Measurements from ENCODE around the gene PKMYT1. TPM values are rescaled to one million over a fixed set of nuclear protein-coding genes. Genes with fewer than 3 reads are reported as not detected.

PKMYT1 gene
- total RNA-seq, 1 donor from 2014 or later = 4.6 TPM

- Histone ChIP-seq H3K4me3 (peak overlapping the region; percentile 65), H3F3A (ENCODE audit: low read depth) (peaks cover 38% of the 10 kb centered on the region), H3K27ac (peak overlapping the region; percentile 32), H3K79me2 (ENCODE audit: low read depth) (peaks cover 16% of the 10 kb centered on the region), H3K4me2 (peak overlapping the region; percentile 78), H3K36me3 (no peaks in the 10 kb centered on the region), H3K9ac (no peak overlapping the region), H3K9me3 (ENCODE audit: low read depth) (no peaks in the 10 kb centered on the region), H3K4me1 (peaks cover 26% of the 10 kb centered on the region), H3K27me3 (peaks cover 7% of the 10 kb centered on the region), H4K20me1 (ENCODE audit: low read depth) (peaks cover 13% of the 10 kb centered on the region), H2AFZ (replicated peaks) (no peak overlapping the region)
- no peak for TF ChIP-seq EZH2 (IDR thresholded peaks at IDR 0.05)
- no peak for TF ChIP-seq CTCF (IDR thresholded peaks at IDR 0.05)
- TF ChIP-seq EZH2phosphoT487 (IDR thresholded peaks at IDR 0.05) = no peak
- Mint-ChIP-seq H3K4me1 (peaks cover 26% of the 10 kb centered on the region), H3K9me3 (no peaks in the 10 kb centered on the region), H3K27me3 (ENCODE audit: insufficient read depth, low read depth) (peaks cover 9% of the 10 kb centered on the region), H3K4me3 (peak overlapping the region; percentile 76), H3K36me3 (peaks cover 2% of the 10 kb centered on the region), H3K27ac (no peak overlapping the region)
- peak; percentile 27 for DNase-seq (ENCODE audit: low spot score)
Observed at GRCh38 chr16:2981899-2982250, 1.6 kb upstream of the PKMYT1 start.

- Histone ChIP-seq H3K27ac (peak overlapping the region; percentile 32), H3F3A (ENCODE audit: low read depth) (peaks cover 38% of the 10 kb centered on the region), H3K27me3 (peaks cover 7% of the 10 kb centered on the region), H3K4me2 (peak overlapping the region; percentile 78), H2AFZ (replicated peaks) (no peak overlapping the region), H3K9ac (no peak overlapping the region), H3K79me2 (ENCODE audit: low read depth) (peaks cover 16% of the 10 kb centered on the region), H4K20me1 (ENCODE audit: low read depth) (peaks cover 17% of the 10 kb centered on the region), H3K4me1 (peaks cover 26% of the 10 kb centered on the region), H3K9me3 (ENCODE audit: low read depth) (no peaks in the 10 kb centered on the region), H3K36me3 (no peaks in the 10 kb centered on the region), H3K4me3 (peak overlapping the region; percentile 65)
- peaks cover 3% of the 10 kb centered on the region for H3K36me3 Mint-ChIP-seq
- DNase-seq (ENCODE audit: low spot score) = peak; percentile 85
- H3K9me3 Mint-ChIP-seq = no peaks in the 10 kb centered on the region
- TF ChIP-seq CTCF (IDR thresholded peaks at IDR 0.05) = no peak
- TF ChIP-seq EZH2 (IDR thresholded peaks at IDR 0.05) = no peak
- TF ChIP-seq EZH2phosphoT487 (IDR thresholded peaks at IDR 0.05) = no peak
- peaks cover 9% of the 10 kb centered on the region for H3K27me3 Mint-ChIP-seq (ENCODE audit: insufficient read depth, low read depth)
- peak overlapping the region; percentile 74 for H3K27ac Mint-ChIP-seq
- H3K4me3 Mint-ChIP-seq = peak overlapping the region; percentile 76
- H3K4me1 Mint-ChIP-seq = peaks cover 26% of the 10 kb centered on the region
Observed at GRCh38 chr16:2981177-2981898, 1.1 kb upstream of the PKMYT1 start.

GRCh38 chr16:2979669-2980226, 498 bp downstream of the PKMYT1 start:
- H3K4me1 Mint-ChIP-seq = peaks cover 26% of the 10 kb centered on the region
- H3K4me1 ChIP-seq = peaks cover 26% of the 10 kb centered on the region
- no peaks in the 10 kb centered on the region for H3K9me3 Mint-ChIP-seq
- peaks cover 11% of the 10 kb centered on the region for H3K27me3 Mint-ChIP-seq (ENCODE audit: insufficient read depth, low read depth)
- H3K4me3 ChIP-seq = peak overlapping the region; percentile 65
- H3K36me3 Mint-ChIP-seq = peaks cover 3% of the 10 kb centered on the region
- H4K20me1 ChIP-seq (ENCODE audit: low read depth) = peaks cover 17% of the 10 kb centered on the region
- peak overlapping the region; percentile 78 for H3K4me2 ChIP-seq
- no peaks in the 10 kb centered on the region for H3K36me3 ChIP-seq
- H3K27ac Mint-ChIP-seq = no peak overlapping the region
- H3K27me3 ChIP-seq = peaks cover 7% of the 10 kb centered on the region
- no peak overlapping the region for H3K27ac ChIP-seq
- peaks cover 16% of the 10 kb centered on the region for H3K79me2 ChIP-seq (ENCODE audit: low read depth)
- H3K9me3 ChIP-seq (ENCODE audit: low read depth) = no peaks in the 10 kb centered on the region
- H3F3A ChIP-seq (ENCODE audit: low read depth) = peaks cover 38% of the 10 kb centered on the region
- peak overlapping the region; percentile 88 for H3K4me3 Mint-ChIP-seq
- peak overlapping the region; percentile 18 for H3K9ac ChIP-seq
- H2AFZ ChIP-seq (replicated peaks) = peak overlapping the region; percentile 95
- TF ChIP-seq CTCF (IDR thresholded peaks at IDR 0.05) = no peak
- TF ChIP-seq EZH2 (IDR thresholded peaks at IDR 0.05) = no peak
- no peak for TF ChIP-seq EZH2phosphoT487 (IDR thresholded peaks at IDR 0.05)
- peak; percentile 64 for DNase-seq (ENCODE audit: low spot score)

All from neural progenitor cell (in vitro differentiated cells).